DND-41 (cell line): Measurements from ENCODE around the gene MAP2K4.

Source experiments
- CTCF ChIP-seq: IDR thresholded peaks from 2 replicates; pipeline ENCODE4 v1.5.1; 2012; ENCODE audit warnings: borderline replicate concordance, low read length, moderate library complexity, mild to moderate bottlenecking; ENCODE audit not compliant: poor library complexity, severe bottlenecking; ENCODE audit errors: extremely low read depth
- EZH2 ChIP-seq: IDR thresholded peaks from 3 replicates; pipeline ENCODE4 v1.6.1; 2012; ENCODE audit warnings: borderline replicate concordance, low read depth, mild to moderate bottlenecking, moderate library complexity, low read length, inconsistent platforms; ENCODE audit not compliant: severe bottlenecking

GRCh38 chr17:12133183-12133582 is 112.5 kb downstream of the MAP2K4 start:
- TF ChIP-seq CTCF (no peak), EZH2 (no peak)
